ENCODE data around the gene PDXDC1. TPM values are rescaled to one million over a fixed set of nuclear protein-coding genes. Genes with fewer than 3 reads are reported as not detected.
"Not testable (repeated sequence)": the region's sequence is repeated elsewhere in the genome, so short reads cannot be mapped to it uniquely, and the experiment has no call there.

The PDXDC1 gene
- total and polyA plus RNA-seq, 11 donors: 19.9 to 80.0 (median 68.9) TPM

- H3K9me3 ChIP-seq; H3K4me1 ChIP-seq; H3K27me3 ChIP-seq; H3K36me3 ChIP-seq; intact Hi-C loops (cut with DNase I): not testable (repeated sequence)
- ATAC-seq (peak; percentile 95 to 100 (median 98)), DNase-seq (peak; percentile 91 to 96 (median 92))
- 0 to 1% (median 0%) methylated on average over 16 to 78 of the region's 80 CpGs; no CpG with 5 or more reads in 1 of the 4 donors for WGBS, 4 donors
- peak in 1 of 2 donors; percentile 54 for TF ChIP-seq POLR2A (IDR thresholded peaks at IDR 0.05)
- peak overlapping the region in 5 of 12 donors; percentile 26 to 85 (median 57) for H3K27ac ChIP-seq
- H3K4me3 ChIP-seq: peak overlapping the region in 10 of 12 donors; percentile 27 to 79 (median 34)
Observed at GRCh38 chr16:15154650-15155562, 180.1 kb downstream of the PDXDC1 start.

GRCh38 chr16:15157644-15158043 is 182.8 kb downstream of the PDXDC1 start:
- H3K9me3 ChIP-seq; H3K4me3 ChIP-seq; H3K4me1 ChIP-seq; intact Hi-C loops (cut with DNase I); ATAC-seq; H3K36me3 ChIP-seq; H3K27ac ChIP-seq; H3K27me3 ChIP-seq; DNase-seq: not testable (repeated sequence)
- 90 to 93% (median 93%) methylated on average over 5 to 8 of the region's 8 CpGs for WGBS, 4 donors

GRCh38 chr16:15159671-15160070 is 184.8 kb downstream of the PDXDC1 start:
- 87 to 96% (median 93%) methylated on average over 4 to 5 of the region's 5 CpGs for WGBS, 4 donors
- intact Hi-C loops (cut with DNase I); H3K4me1 ChIP-seq; DNase-seq; H3K9me3 ChIP-seq; H3K27me3 ChIP-seq; H3K36me3 ChIP-seq; H3K4me3 ChIP-seq; H3K27ac ChIP-seq; ATAC-seq: not testable (repeated sequence)

- H3K27me3 ChIP-seq; intact Hi-C loops (cut with DNase I): not testable (repeated sequence)
- WGBS, 4 donors: 97 to 98% (median 98%) methylated on average over 8 of the region's 10 CpGs
Observed at GRCh38 chr16:15160571-15160970, 185.7 kb downstream of the PDXDC1 start.

GRCh38 chr16:15163055-15163454 is 188.2 kb downstream of the PDXDC1 start:
- intact Hi-C loops (cut with DNase I); H3K27ac ChIP-seq; H3K27me3 ChIP-seq; ATAC-seq; H3K36me3 ChIP-seq; H3K4me3 ChIP-seq; H3K4me1 ChIP-seq; H3K9me3 ChIP-seq; DNase-seq: not testable (repeated sequence)
- WGBS, 4 donors: 85 to 96% (median 93%) methylated on average over 1 of the region's 1 CpG

More at GRCh38 chr16:15160571-15160970, 185.7 kb downstream of the PDXDC1 start:
- H3K27ac ChIP-seq, ATAC-seq, H3K4me3 ChIP-seq, H3K36me3 ChIP-seq, H3K4me1 ChIP-seq, DNase-seq, H3K9me3 ChIP-seq: not testable (repeated sequence)

- H3K4me1 ChIP-seq; H3K4me3 ChIP-seq; DNase-seq; H3K9me3 ChIP-seq; intact Hi-C loops (cut with DNase I); H3K36me3 ChIP-seq; H3K27me3 ChIP-seq; ATAC-seq; H3K27ac ChIP-seq: not testable (repeated sequence)
Observed at GRCh38 chr16:15166177-15166576, 191.4 kb downstream of the PDXDC1 start.

- ATAC-seq; DNase-seq; H3K4me1 ChIP-seq; H3K4me3 ChIP-seq; H3K9me3 ChIP-seq; H3K27me3 ChIP-seq; H3K27ac ChIP-seq; intact Hi-C loops (cut with DNase I); H3K36me3 ChIP-seq: not testable (repeated sequence)
- 65 to 89% (median 74%) methylated on average over 3 of the region's 3 CpGs for WGBS, 4 donors
Observed at GRCh38 chr16:15168303-15168702, 193.5 kb downstream of the PDXDC1 start.

- peak in 3 of 4 donors; percentile 56 to 62 (median 58) for ATAC-seq
Observed at GRCh38 chr16:15168953-15169652, 194.3 kb downstream of the PDXDC1 start.

GRCh38 chr16:15179909-15180308 is 205.1 kb downstream of the PDXDC1 start:
- intact Hi-C loops (cut with DNase I); H3K36me3 ChIP-seq; H3K9me3 ChIP-seq; H3K4me1 ChIP-seq; H3K27ac ChIP-seq; DNase-seq; ATAC-seq; H3K4me3 ChIP-seq; H3K27me3 ChIP-seq: not testable (repeated sequence)
- 84 to 89% (median 87%) methylated on average over 3 of the region's 3 CpGs for WGBS, 4 donors

More at GRCh38 chr16:15168953-15169652, 194.3 kb downstream of the PDXDC1 start:
- H3K4me3 ChIP-seq; H3K9me3 ChIP-seq; intact Hi-C loops (cut with DNase I); H3K27ac ChIP-seq; DNase-seq; H3K4me1 ChIP-seq; H3K36me3 ChIP-seq; H3K27me3 ChIP-seq: not testable (repeated sequence)
- 62 to 71% (median 66%) methylated on average over 3 to 5 of the region's 5 CpGs for WGBS, 4 donors

- H3K4me3 ChIP-seq; H3K27me3 ChIP-seq; DNase-seq; H3K27ac ChIP-seq; H3K4me1 ChIP-seq; H3K36me3 ChIP-seq; intact Hi-C loops (cut with DNase I); H3K9me3 ChIP-seq; ATAC-seq: not testable (repeated sequence)
- 80 to 93% (median 89%) methylated on average over 1 of the region's 1 CpG for whole genome bisulfite sequencing, 4 donors
Observed at GRCh38 chr16:15180946-15181345, 206.1 kb downstream of the PDXDC1 start.

GRCh38 chr16:15184000-15184399 is 209.2 kb downstream of the PDXDC1 start:
- DNase-seq; ATAC-seq; H3K9me3 ChIP-seq; H3K27ac ChIP-seq; H3K27me3 ChIP-seq; H3K36me3 ChIP-seq; H3K4me3 ChIP-seq; H3K4me1 ChIP-seq; intact Hi-C loops (cut with DNase I): not testable (repeated sequence)
- WGBS, 4 donors: 64 to 72% methylated on average over 1 of the region's 1 CpG; no CpG with 5 or more reads in 2 of the 4 donors

Measured in heart left ventricle (tissue), 16 donors.